ENCODE data around the gene NRAP. TPM values are rescaled to one million over a fixed set of nuclear protein-coding genes. Genes with fewer than 3 reads are reported as not detected.

Gene NRAP
- total and polyA plus RNA-seq, 12 donors = 168 to 1,999 (median 1,161) TPM

DNA sequence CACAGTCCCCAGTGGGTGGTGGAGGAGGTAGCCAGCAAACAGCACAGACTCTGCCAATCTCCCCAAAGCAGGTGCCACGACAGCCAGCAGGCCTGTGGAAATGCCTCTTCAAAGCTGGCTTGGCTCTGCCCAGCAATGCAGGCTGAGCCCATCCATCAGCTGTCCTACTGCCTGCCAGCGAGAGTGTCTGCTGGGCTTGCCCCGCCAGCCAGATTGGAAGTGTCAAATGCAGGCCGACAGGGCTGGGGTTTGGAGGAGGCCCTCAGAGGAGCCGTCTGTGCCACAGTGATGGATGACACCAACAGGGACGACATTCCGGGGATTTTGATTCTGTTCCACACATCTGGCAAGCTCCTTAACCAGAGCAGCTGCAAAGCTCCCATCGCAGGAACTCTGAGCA, 94.3 kb downstream of the NRAP start:
- ATAC-seq = peak; percentile 58 to 88 (median 80)
- Histone ChIP-seq H3K27me3 (peaks cover 0 to 6% (median 0%) of the 10 kb centered on the region in 7 donors), H3K36me3 (no peaks in the 10 kb centered on the region), H3K9me3 (no peaks in the 10 kb centered on the region), H3K27ac (no peak overlapping the region), H3K4me1 (peaks cover 0 to 4% (median 0%) of the 10 kb centered on the region in 9 donors), H3K4me3 (no peak overlapping the region)
- DNase-seq = peak; percentile 31 to 56
- TF ChIP-seq, protein P1, sequence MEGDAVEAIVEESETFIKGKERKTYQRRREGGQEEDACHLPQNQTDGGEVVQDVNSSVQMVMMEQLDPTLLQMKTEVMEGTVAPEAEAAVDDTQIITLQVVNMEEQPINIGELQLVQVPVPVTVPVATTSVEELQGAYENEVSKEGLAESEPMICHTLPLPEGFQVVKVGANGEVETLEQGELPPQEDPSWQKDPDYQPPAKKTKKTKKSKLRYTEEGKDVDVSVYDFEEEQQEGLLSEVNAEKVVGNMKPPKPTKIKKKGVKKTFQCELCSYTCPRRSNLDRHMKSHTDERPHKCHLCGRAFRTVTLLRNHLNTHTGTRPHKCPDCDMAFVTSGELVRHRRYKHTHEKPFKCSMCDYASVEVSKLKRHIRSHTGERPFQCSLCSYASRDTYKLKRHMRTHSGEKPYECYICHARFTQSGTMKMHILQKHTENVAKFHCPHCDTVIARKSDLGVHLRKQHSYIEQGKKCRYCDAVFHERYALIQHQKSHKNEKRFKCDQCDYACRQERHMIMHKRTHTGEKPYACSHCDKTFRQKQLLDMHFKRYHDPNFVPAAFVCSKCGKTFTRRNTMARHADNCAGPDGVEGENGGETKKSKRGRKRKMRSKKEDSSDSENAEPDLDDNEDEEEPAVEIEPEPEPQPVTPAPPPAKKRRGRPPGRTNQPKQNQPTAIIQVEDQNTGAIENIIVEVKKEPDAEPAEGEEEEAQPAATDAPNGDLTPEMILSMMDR (IDR thresholded peaks at IDR 0.05) = no peak
- 29 to 36% methylated on average over 8 of the region's 8 CpGs for WGBS, 2 donors
- intact Hi-C loops (cut with DNase I) = loop anchor here in 1 of 10 donors (10.0 kb wide), 1 partner anchor 1095 kb away; no protein-coding TSS in a partner anchor

- ATAC-seq = no peak
- intact Hi-C loops (cut with DNase I) = loop anchor here in 1 of 10 donors (10.0 kb wide), 1 partner anchor 1092 kb away; no protein-coding TSS in a partner anchor
Observed at GRCh38 chr10:113566888-113567287, 97.0 kb downstream of the NRAP start.

GRCh38 chr10:113565364-113565763, 98.5 kb downstream of the NRAP start:
- Histone ChIP-seq H3K4me1 (peaks cover 0 to 8% (median 0%) of the 10 kb centered on the region in 9 donors), H3K4me3 (no peak overlapping the region), H3K27me3 (peaks cover 0 to 6% (median 0%) of the 10 kb centered on the region in 7 donors), H3K9me3 (no peaks in the 10 kb centered on the region), H3K36me3 (no peaks in the 10 kb centered on the region), H3K27ac (no peak overlapping the region)
- TF ChIP-seq, protein P1 (IDR thresholded peaks at IDR 0.05) = no peak
- ATAC-seq (no peak), DNase-seq (no peak)
- intact Hi-C loops (cut with DNase I) = loop anchor here in 1 of 10 donors (10.0 kb wide), 1 partner anchor 1091 kb away; no protein-coding TSS in a partner anchor
- 8 to 13% methylated on average over 1 of the region's 1 CpG for WGBS, 2 donors

More at GRCh38 chr10:113566888-113567287, 97.0 kb downstream of the NRAP start:
- WGBS, 2 donors = 69 to 75% methylated on average over 6 of the region's 6 CpGs
- peaks cover 0 to 8% (median 0%) of the 10 kb centered on the region in 9 donors for H3K4me1 ChIP-seq
- H3K9me3 ChIP-seq = no peaks in the 10 kb centered on the region
- peaks cover 0 to 6% (median 0%) of the 10 kb centered on the region in 7 donors for H3K27me3 ChIP-seq
- H3K36me3 ChIP-seq = no peaks in the 10 kb centered on the region
- H3K4me3 ChIP-seq = no peak overlapping the region
- no peak overlapping the region for H3K27ac ChIP-seq
- no peak for DNase-seq
- TF ChIP-seq, protein P1 (IDR thresholded peaks at IDR 0.05) = no peak

- TF ChIP-seq, protein P1 (IDR thresholded peaks at IDR 0.05) = peak; percentile 92 to 99 (median 98)
- WGBS, 2 donors = 8 to 10% methylated on average over 18 of the region's 18 CpGs
- peaks cover 0 to 5% (median 0%) of the 10 kb centered on the region in 9 donors for H3K4me1 ChIP-seq
- peak; percentile 76 to 92 (median 86) for ATAC-seq
- no peaks in the 10 kb centered on the region for H3K36me3 ChIP-seq
- intact Hi-C loops (cut with DNase I) = loop anchor here in 3 of 10 donors (5.0 to 10.0 kb wide), 3 partner anchors 436 to 1089 kb away; no protein-coding TSS in a partner anchor
- H3K9me3 ChIP-seq = no peaks in the 10 kb centered on the region
- DNase-seq = peak; percentile 55 to 79
- peaks cover 0 to 15% (median 5%) of the 10 kb centered on the region in 7 donors for H3K27me3 ChIP-seq
- no peak overlapping the region for H3K27ac ChIP-seq
- peak overlapping the region in 8 of 10 donors; percentile 21 to 55 (median 46) for H3K4me3 ChIP-seq
Observed at GRCh38 chr10:113563306-113564088, 100.3 kb downstream of the NRAP start.
